Liver (tissue), 2 donors: Measurements from ENCODE around the gene TMEM108.

Experiments
- REST ChIP-seq: IDR thresholded peaks from 2 replicates; pipeline ENCODE4 v1.6.1; 2016; ENCODE audit warnings: antibody characterized with exemption, mild to moderate bottlenecking
- SP1 ChIP-seq: IDR thresholded peaks from 2 replicates; pipeline ENCODE4 v1.6.1; 2018; ENCODE audit warnings: antibody characterized with exemption, mild to moderate bottlenecking
- donor health status: healthy.

- no peak for TF ChIP-seq SP1
- TF ChIP-seq REST, result no peak
These were observed 114.6 kb downstream of the TMEM108 start for GRCh38 chr3:133152681-133153220.
